ENCODE measurements around the gene GTF2IRD1.
"Not testable (repeated sequence)": the region's sequence is repeated elsewhere in the genome, so short reads cannot be mapped to it uniquely, and the experiment has no call there.

GTF2IRD1 gene

GRCh38 chr7:74527842-74528241 is 74.1 kb downstream of the GTF2IRD1 start:
- no peak overlapping the region for H3K4me3 ChIP-seq (ENCODE audit: low read depth, low read length)
- DNase-seq (ENCODE audit: low read depth): no peak
- TF ChIP-seq CTCF (IDR thresholded peaks at IDR 0.05; ENCODE audit: control insufficient read depth, extremely low read depth, insufficient read depth): no peak

- not testable (repeated sequence) for H3K4me3 ChIP-seq (ENCODE audit: low read depth, low read length); DNase-seq (ENCODE audit: low read depth)
Measured at GRCh38 chr7:74528773-74529172, 75.1 kb downstream of the GTF2IRD1 start.

- DNase-seq (ENCODE audit: low read depth): no peak
- TF ChIP-seq CTCF (IDR thresholded peaks at IDR 0.05; ENCODE audit: control insufficient read depth, extremely low read depth, insufficient read depth): no peak
- H3K4me3 ChIP-seq (ENCODE audit: low read depth, low read length): no peak overlapping the region
Measured at GRCh38 chr7:74535951-74536356, 82.2 kb downstream of the GTF2IRD1 start.

- DNase-seq (ENCODE audit: low read depth); H3K4me3 ChIP-seq (ENCODE audit: low read depth, low read length): not testable (repeated sequence)
Measured at GRCh38 chr7:74541937-74542336, 88.2 kb downstream of the GTF2IRD1 start.

GRCh38 chr7:74542558-74543117 is 88.9 kb downstream of the GTF2IRD1 start:
- no peak for TF ChIP-seq CTCF (IDR thresholded peaks at IDR 0.05; ENCODE audit: control insufficient read depth, extremely low read depth, insufficient read depth)
- DNase-seq (ENCODE audit: low read depth): no peak
- no peak overlapping the region for H3K4me3 ChIP-seq (ENCODE audit: low read depth, low read length)

- DNase-seq (ENCODE audit: low read depth): no peak
- peak; percentile 71 for TF ChIP-seq CTCF (IDR thresholded peaks at IDR 0.05; ENCODE audit: control insufficient read depth, extremely low read depth, insufficient read depth)
- H3K4me3 ChIP-seq (ENCODE audit: low read depth, low read length): no peak overlapping the region
Measured at GRCh38 chr7:74544706-74545469, 91.2 kb downstream of the GTF2IRD1 start.

GRCh38 chr7:74545921-74546320 is 92.2 kb downstream of the GTF2IRD1 start:
- no peak overlapping the region for H3K4me3 ChIP-seq (ENCODE audit: low read depth, low read length)
- no peak for DNase-seq (ENCODE audit: low read depth)
- TF ChIP-seq CTCF (IDR thresholded peaks at IDR 0.05; ENCODE audit: control insufficient read depth, extremely low read depth, insufficient read depth): no peak

GRCh38 chr7:74553596-74554012 is 99.9 kb downstream of the GTF2IRD1 start:
- not testable (repeated sequence) for DNase-seq (ENCODE audit: low read depth)

More at GRCh38 chr7:74553596-74554012, 99.9 kb downstream of the GTF2IRD1 start:
- H3K4me3 ChIP-seq (ENCODE audit: low read depth, low read length): not testable (repeated sequence)

Measured in LNCaP clone FGC (cell line).